ENCODE data around the gene CDH12.

DNA sequence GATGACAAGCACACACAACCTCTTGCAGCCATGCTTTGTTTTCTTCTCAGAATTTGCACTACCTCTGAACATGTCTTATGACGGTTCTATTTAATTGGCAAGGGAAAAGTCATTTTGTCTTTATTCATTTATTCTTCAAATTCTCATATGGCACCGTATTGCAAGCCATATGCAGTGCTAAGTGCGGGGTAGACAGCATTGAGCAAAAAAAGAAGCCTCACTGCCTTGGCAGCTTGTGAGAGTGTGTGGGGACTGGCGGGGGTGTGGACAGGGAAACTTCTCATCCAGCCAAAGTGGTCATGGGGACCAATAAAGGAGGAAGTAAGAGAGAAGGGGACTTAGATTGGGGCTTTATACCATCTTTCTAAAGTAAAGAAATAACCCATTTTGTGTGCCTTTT lies 160.0 kb downstream of the CDH12 start:
- TF ChIP-seq POLR2AphosphoS5 (IDR thresholded peaks at IDR 0.05; ENCODE audit: low read depth, low read length), result no peak
- no peak for TF ChIP-seq POLR2A (IDR thresholded peaks at IDR 0.05; ENCODE audit: low read depth, low read length)
- TF ChIP-seq TAF1 (IDR thresholded peaks at IDR 0.05; ENCODE audit: low read depth, low read length), result no peak

Data from GM12891 (cell line).